Transverse colon (tissue), 4 donors: ENCODE measurements around the gene ATF3. TPM values are rescaled to one million over a fixed set of nuclear protein-coding genes. Genes with fewer than 3 reads are reported as not detected.

Experiments used
- DNase-seq: peaks from one replicate; pipeline ENCODE4 v3.0.0-alpha.2; 2019
- H3K27ac ChIP-seq, 4 donors: fragments of 200-600 bp; sonication (generic); 2 replicates each; pipeline ENCODE4 v1.5.1; 2016 to 2018; ENCODE audit warnings: inconsistent platforms in 4 of 4
- H3K27me3 ChIP-seq: fragments of 200-600 bp; sonication (generic); 2 replicates; pipeline ENCODE4 v1.5.1; 2017; ENCODE audit warnings: inconsistent platforms
- H3K36me3 ChIP-seq, 4 donors: fragments of 200-600 bp; sonication (generic); 2 replicates each; pipeline ENCODE4 v1.5.1; 2017 to 2019; ENCODE audit warnings: inconsistent platforms in 4 of 4
- H3K4me1 ChIP-seq, 4 donors: fragments of 200-600 bp; sonication (generic); 2 replicates each; pipeline ENCODE4 v1.5.1; 2017 to 2020; ENCODE audit warnings: inconsistent platforms in 4 of 4
- H3K4me3 ChIP-seq, 4 donors: fragments of 200-600 bp; sonication (generic); 1 replicate in 1 of 4; 2 replicates in 3 of 4; pipeline versions ENCODE4 v1.5.1 to v1.6.1; 2017 to 2019; ENCODE audit warnings: inconsistent platforms in 4 of 4
- H3K9me3 ChIP-seq, 2 donors: fragments of 200-600 bp; sonication (generic); 2 replicates each; pipeline ENCODE4 v1.5.1; 2017 to 2019; ENCODE audit warnings: inconsistent platforms in 2 of 2
- EP300 ChIP-seq: sonication (generic); formaldehyde crosslinking; IDR thresholded peaks from one replicate; pipeline ENCODE4 v1.6.1; 2017; ENCODE audit warnings: antibody characterized with exemption, low read depth
- POLR2A ChIP-seq: fragments of 450-650 bp; IDR thresholded peaks from one replicate; pipeline ENCODE4 v1.6.1; 2016; ENCODE audit warnings: antibody characterized with exemption, mild to moderate bottlenecking, moderate library complexity
- POLR2AphosphoS5 ChIP-seq, 3 donors: sonication (generic); formaldehyde crosslinking; IDR thresholded peaks; one replicate each; pipeline ENCODE4 v1.6.1; 2016; ENCODE audit warnings: antibody characterized with exemption in 3 of 3
- WGBS, 2 donors: methylation state at CpG; one replicate each; pipeline ENCODE4 v1.1.5; 2018; ENCODE audit warnings: low coverage in 1 of 2; 5-methylcytosine and 5-hydroxymethylcytosine counted together
- in situ Hi-C, 4 donors: fragments of 200-750 bp; cut with MboI; loops; one replicate each; pipeline versions ENCODE4 v1.15.0 to v1.15.1; 2017; ENCODE audit warnings: low sequenced_read_pairs in 3 of 4, low pct_ligation_motif_present in 1 of 4, low pct_unique_long_range_greater_than_20kb in 1 of 4
- intact Hi-C: fragments of 100-400 bp; cut with DNase I; formaldehyde crosslinking; loops from one replicate; pipeline ENCODE4 v1.15.1; 2023; ENCODE audit warnings: low total_unique reads
- total RNA-seq, 4 donors: library from RNA; depleted of rRNA; stranded (reverse); fragments of >200 nt; gene quantifications; one replicate each; pipeline ENCODE4 v1.1.0, GENCODE V29; 2016
- TF ChIP-seq, protein P1 (sequence below), 5 experiments: fragments of 200-600 bp in 3 of 5; fragments of 450-650 bp in 2 of 5; sonication (generic) in 3 of 5; IDR thresholded peaks; 1 replicate in 2 of 5; 2 replicates in 3 of 5; pipeline ENCODE4 v1.5.1; 2016 to 2017; ENCODE audit warnings: antibody characterized with exemption in 5 of 5, inconsistent platforms in 3 of 5, mild to moderate bottlenecking in 2 of 5, moderate library complexity in 1 of 5

Gene ATF3
- total RNA-seq, 4 donors from 2014 or later: 7.8 to 84.8 (median 46.1) TPM

DNA sequence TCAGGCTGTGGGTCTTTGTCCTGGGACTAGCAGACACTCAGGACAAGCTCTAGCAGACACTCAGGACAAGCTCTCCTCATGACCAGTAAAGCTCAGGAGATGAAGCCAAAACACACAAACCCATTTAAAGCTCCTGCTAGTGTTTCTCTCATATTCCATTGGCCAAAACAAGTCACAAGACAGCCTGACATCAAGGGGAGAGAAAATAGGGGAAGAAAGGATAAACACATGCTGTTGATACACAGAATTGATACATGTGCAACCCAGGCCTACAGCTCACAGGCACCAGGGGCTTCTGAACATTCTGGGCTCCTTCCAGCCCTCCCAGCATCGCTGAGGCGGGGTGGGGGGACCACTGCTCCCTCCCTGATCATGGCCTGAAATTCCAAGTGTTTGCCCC is 35.3 kb downstream of the ATF3 start:
- no peak overlapping the region for H3K4me3 ChIP-seq
- in situ Hi-C loops (no loop called here), intact Hi-C loops (no loop called here)
- no peak for DNase-seq
- TF ChIP-seq, protein P1, sequence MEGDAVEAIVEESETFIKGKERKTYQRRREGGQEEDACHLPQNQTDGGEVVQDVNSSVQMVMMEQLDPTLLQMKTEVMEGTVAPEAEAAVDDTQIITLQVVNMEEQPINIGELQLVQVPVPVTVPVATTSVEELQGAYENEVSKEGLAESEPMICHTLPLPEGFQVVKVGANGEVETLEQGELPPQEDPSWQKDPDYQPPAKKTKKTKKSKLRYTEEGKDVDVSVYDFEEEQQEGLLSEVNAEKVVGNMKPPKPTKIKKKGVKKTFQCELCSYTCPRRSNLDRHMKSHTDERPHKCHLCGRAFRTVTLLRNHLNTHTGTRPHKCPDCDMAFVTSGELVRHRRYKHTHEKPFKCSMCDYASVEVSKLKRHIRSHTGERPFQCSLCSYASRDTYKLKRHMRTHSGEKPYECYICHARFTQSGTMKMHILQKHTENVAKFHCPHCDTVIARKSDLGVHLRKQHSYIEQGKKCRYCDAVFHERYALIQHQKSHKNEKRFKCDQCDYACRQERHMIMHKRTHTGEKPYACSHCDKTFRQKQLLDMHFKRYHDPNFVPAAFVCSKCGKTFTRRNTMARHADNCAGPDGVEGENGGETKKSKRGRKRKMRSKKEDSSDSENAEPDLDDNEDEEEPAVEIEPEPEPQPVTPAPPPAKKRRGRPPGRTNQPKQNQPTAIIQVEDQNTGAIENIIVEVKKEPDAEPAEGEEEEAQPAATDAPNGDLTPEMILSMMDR (IDR thresholded peaks at IDR 0.05): no peak
- TF ChIP-seq POLR2AphosphoS5 (IDR thresholded peaks at IDR 0.05) (no peak), POLR2A (no peak), EP300 (no peak)
- no peaks in the 10 kb centered on the region for H3K9me3 ChIP-seq
- 69 to 100% methylated on average over 2 of the region's 2 CpGs for WGBS, 2 donors
- H3K4me1 ChIP-seq: peaks cover 0 to 4% (median under 1%) of the 10 kb centered on the region in 4 donors
- no peak overlapping the region for H3K27ac ChIP-seq
- no peaks in the 10 kb centered on the region for H3K27me3 ChIP-seq
- H3K36me3 ChIP-seq: no peaks in the 10 kb centered on the region

DNA sequence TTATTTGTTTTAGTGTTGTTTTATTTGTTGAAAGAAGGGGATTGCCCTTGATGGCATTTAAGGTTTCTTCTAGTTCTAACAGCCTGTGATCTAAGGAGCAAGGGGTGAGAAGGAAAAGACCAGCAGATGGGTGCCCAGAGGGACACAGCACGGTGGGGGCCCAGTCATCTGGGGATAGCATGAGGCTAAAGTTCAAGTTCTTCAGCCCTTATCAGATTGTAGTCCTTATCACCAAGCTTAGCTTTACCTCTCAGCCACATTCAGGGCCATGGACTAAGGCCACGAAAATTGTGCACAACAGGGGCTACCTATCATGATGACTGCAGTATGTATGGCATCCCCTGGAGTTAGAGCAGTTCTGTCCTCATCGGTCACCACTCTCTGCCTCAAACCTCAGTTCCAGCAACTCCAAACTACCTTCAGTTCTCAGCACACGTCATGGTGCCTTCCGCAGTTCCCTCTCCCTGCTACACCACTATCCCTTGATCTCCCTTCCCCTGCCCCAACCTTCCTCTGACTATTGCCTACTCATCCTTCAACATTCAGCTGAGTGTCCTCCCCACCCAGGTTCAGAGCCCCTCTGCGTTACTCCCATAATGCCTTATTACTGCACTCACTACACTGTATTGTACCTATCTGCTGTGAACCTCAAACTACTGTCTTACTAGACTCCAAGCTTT is 36.4 kb downstream of the ATF3 start:
- TF ChIP-seq POLR2A: no peak
- TF ChIP-seq POLR2AphosphoS5 (IDR thresholded peaks at IDR 0.05): no peak
- no peak for TF ChIP-seq EP300
- TF ChIP-seq, protein P1 (IDR thresholded peaks at IDR 0.05): no peak
- intact Hi-C loops (no loop called here), in situ Hi-C loops (no loop called here)
- H3K4me3 ChIP-seq: no peak overlapping the region
- DNase-seq: no peak
- H3K27me3 ChIP-seq: no peaks in the 10 kb centered on the region
- 79 to 100% methylated on average over 1 to 6 of the region's 6 CpGs for WGBS, 2 donors
- H3K36me3 ChIP-seq: no peaks in the 10 kb centered on the region
- peaks cover 0 to 4% (median 0%) of the 10 kb centered on the region in 4 donors for H3K4me1 ChIP-seq
- H3K27ac ChIP-seq: no peak overlapping the region
- H3K9me3 ChIP-seq: no peaks in the 10 kb centered on the region

DNA sequence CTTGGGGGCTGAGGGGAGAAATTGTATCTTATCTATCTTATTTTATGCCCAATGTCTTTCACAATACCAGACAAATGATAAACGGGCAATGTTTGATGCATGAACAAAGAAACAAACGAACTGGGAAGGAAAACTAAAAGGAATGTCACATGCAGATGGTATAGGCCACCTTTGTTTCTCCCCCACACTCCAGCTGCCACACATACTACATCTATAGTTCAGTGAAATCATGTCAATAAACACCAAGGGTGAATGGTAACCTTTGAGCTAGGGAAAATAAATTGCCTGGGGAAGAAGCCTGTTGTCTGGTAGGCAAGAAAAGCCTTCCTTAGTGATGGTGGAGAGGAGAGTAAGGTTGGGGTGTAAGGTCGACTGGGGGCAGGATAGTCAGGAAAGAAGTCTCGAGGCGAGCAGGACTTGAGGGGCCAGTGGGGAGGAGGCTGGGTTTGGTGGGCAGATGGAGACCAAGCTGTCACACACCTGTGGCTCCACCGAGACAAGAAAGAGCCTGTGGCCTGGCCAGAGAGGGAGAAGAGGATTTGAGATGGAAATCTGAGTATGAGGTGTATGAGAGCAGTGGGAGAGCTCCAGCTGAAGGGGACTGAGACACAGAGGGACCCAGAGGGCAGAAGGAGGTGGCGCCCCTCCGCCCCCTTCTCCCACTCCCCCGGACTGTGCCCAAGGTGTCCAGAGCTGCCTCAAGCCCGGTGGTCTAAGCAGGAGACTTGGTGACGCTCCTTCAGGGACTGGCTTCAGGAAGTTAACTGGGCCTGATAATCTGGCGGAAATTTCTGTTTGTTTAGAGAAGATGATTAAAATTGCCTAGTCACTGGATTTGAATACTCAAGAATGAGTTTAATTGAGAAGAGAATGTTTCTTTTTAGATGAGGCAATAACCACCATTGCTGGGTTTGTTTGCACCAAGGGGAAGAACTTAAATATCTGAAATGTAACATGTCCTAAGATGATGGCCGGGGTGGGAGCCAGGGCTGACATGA is 37.3 kb downstream of the ATF3 start:
- TF ChIP-seq, protein P1 (IDR thresholded peaks at IDR 0.05): no peak
- TF ChIP-seq EP300 (no peak), POLR2A (no peak), POLR2AphosphoS5 (IDR thresholded peaks at IDR 0.05) (no peak)
- H3K4me1 ChIP-seq: peaks cover 0 to 4% (median 0%) of the 10 kb centered on the region in 4 donors
- 68 to 70% methylated on average over 8 to 13 of the region's 13 CpGs for WGBS, 2 donors
- intact Hi-C loops: no loop called here
- H3K36me3 ChIP-seq: no peaks in the 10 kb centered on the region
- no peaks in the 10 kb centered on the region for H3K27me3 ChIP-seq
- H3K4me3 ChIP-seq: no peak overlapping the region
- in situ Hi-C loops: no loop called here
- no peaks in the 10 kb centered on the region for H3K9me3 ChIP-seq
- H3K27ac ChIP-seq: no peak overlapping the region
- DNase-seq: no peak

DNA sequence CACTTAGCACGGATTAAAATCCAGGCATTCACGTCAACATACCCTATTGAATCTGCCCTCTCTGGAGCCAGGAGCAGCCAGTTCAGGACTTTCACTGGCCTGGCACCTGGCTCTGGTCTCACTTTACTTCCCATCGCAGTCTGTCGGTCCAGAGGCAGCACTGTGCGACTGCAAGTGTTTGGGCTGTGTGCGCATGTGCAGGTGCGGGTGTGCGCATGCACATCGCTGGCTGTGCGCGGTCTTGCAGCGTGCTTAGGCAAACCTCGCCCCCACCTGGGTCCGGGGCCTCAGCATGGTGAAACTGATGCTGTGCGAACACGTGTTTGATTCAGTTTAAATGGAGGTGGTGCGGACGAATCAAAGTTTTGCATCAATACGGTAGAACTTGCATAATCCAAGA is 38.0 kb downstream of the ATF3 start:
- WGBS, 2 donors: 96% methylated on average over 19 of the region's 19 CpGs; no CpG with 5 or more reads in 1 of the 2 donors
- Histone ChIP-seq H3K27ac (no peak overlapping the region), H3K27me3 (no peaks in the 10 kb centered on the region), H3K36me3 (no peaks in the 10 kb centered on the region), H3K9me3 (no peaks in the 10 kb centered on the region), H3K4me1 (peaks cover 0 to 4% (median 0%) of the 10 kb centered on the region in 4 donors), H3K4me3 (no peak overlapping the region)
- in situ Hi-C loops: no loop called here
- TF ChIP-seq POLR2A: no peak
- no peak for TF ChIP-seq POLR2AphosphoS5 (IDR thresholded peaks at IDR 0.05)
- TF ChIP-seq EP300: no peak
- TF ChIP-seq, protein P1 (IDR thresholded peaks at IDR 0.05): no peak
- no peak for DNase-seq
- intact Hi-C loops: no loop called here
